Urinary bladder (tissue), 4 donors: Measurements from ENCODE around the gene MAEL. TPM values are rescaled to one million over a fixed set of nuclear protein-coding genes. Genes with fewer than 3 reads are reported as not detected.

Experiments used
- DNase-seq: peaks from one replicate; pipeline ENCODE4 v3.0.0-alpha.2; 2015; ENCODE audit errors: extremely low spot score
- H3K27ac ChIP-seq: one replicate; pipeline ENCODE4 v1.5.1; 2013; ENCODE audit warnings: low read depth, mild to moderate bottlenecking, moderate library complexity
- H3K36me3 ChIP-seq: one replicate; pipeline ENCODE4 v1.6.1; 2013; ENCODE audit warnings: mild to moderate bottlenecking, moderate library complexity; ENCODE audit not compliant: insufficient read depth
- H3K4me1 ChIP-seq: one replicate; pipeline ENCODE4 v1.6.1; 2013; ENCODE audit warnings: mild to moderate bottlenecking, moderate library complexity; ENCODE audit not compliant: insufficient read depth
- H3K4me3 ChIP-seq: one replicate; pipeline ENCODE4 v1.5.1; 2013; ENCODE audit warnings: low read depth, low read length
- WGBS: extraction: QIAGEN DNeasy Blood & Tissue Kit; methylation state at CpG from one replicate; pipeline ENCODE4 v1.1.7; 2013; 5-methylcytosine and 5-hydroxymethylcytosine counted together
- polyA plus RNA-seq: library from polyadenylated mRNA; stranded (reverse); fragments of 200-250 nt; gene quantifications from one replicate; pipeline ENCODE4 v1.2.3, GENCODE V29; 2013
- total RNA-seq: library from RNA; depleted of rRNA; stranded (reverse); fragments of >200 nt; gene quantifications from one replicate; pipeline ENCODE4 v1.2.3, GENCODE V29; 2014
- donor health status: healthy with polysubstance abuse.
- donor health status: healthy.

MAEL gene
- total RNA-seq (0.48 TPM), polyA plus RNA-seq (0.18 TPM)

DNA sequence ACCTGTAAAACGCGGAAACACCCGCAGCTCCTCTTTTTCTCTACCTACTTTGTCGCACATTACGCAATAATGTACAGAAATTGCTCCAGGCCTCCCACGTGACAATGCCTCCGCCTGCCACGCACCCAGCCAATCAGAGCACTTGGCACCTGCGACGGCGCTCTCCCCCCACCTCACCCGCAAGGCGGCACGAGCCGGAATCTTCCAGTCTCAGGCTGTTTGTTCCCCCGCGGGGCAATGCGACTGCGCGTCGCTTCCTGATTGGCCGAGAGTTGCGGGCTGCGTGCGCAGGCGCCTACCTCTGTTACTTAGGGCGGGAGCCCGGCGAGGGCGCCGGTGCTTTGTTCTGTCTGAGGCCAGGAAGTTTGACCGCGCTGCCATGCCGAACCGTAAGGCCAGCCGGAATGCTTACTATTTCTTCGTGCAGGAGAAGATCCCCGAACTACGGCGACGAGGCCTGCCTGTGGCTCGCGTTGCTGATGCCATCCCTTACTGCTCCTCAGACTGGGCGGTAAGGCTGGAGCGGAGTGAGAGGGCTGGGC lies at the start of gene MAEL:
MAEL (plus strand) TSS at position 307 of the 542 bp plus-strand sequence; CDS start at position 380, 73 bp downstream.
- Histone ChIP-seq H3K36me3 (no peaks in the 10 kb centered on the region), H3K27ac (no peak within 1 kb of the TSS), H3K4me1 (no peaks in the 10 kb centered on the region), H3K4me3 (no peak within 1 kb of the TSS)
- WGBS: 91% methylated on average over 45 of the region's 45 CpGs
- DNase-seq: no peak

DNA sequence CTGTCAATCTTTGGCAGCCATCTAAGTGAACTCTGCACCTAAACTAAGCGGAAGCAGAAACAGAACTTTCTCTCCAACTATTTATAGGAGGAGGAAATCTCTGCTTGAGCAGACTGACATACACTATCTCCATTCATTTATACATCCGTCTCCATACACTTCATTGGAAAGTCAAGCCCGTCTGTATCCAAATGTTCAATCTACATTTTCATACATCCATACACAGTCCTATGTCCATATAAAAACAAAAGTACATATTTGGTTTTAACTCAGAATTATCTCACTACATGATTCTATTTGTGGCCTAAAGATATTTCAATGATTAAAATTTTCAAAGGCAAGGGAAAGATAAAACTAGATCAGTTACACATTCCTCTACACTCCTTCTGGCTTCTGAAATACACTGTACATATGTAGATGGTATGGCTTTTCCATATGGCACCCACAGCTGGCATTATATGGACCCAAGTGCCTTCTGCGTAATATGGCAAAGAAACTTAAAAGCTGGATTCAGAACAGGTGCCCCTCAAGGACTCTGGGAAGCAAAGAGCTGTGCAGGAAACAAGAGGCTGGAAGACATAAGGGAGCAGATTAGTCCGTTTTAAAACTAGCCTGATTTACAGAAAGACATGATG lies 49.2 kb upstream of the MAEL start:
- Histone ChIP-seq H3K36me3 (no peaks in the 10 kb centered on the region), H3K27ac (no peak overlapping the region), H3K4me3 (no peak overlapping the region), H3K4me1 (no peaks in the 10 kb centered on the region)
- no peak for DNase-seq
- 88% methylated on average over 5 of the region's 5 CpGs for WGBS

DNA sequence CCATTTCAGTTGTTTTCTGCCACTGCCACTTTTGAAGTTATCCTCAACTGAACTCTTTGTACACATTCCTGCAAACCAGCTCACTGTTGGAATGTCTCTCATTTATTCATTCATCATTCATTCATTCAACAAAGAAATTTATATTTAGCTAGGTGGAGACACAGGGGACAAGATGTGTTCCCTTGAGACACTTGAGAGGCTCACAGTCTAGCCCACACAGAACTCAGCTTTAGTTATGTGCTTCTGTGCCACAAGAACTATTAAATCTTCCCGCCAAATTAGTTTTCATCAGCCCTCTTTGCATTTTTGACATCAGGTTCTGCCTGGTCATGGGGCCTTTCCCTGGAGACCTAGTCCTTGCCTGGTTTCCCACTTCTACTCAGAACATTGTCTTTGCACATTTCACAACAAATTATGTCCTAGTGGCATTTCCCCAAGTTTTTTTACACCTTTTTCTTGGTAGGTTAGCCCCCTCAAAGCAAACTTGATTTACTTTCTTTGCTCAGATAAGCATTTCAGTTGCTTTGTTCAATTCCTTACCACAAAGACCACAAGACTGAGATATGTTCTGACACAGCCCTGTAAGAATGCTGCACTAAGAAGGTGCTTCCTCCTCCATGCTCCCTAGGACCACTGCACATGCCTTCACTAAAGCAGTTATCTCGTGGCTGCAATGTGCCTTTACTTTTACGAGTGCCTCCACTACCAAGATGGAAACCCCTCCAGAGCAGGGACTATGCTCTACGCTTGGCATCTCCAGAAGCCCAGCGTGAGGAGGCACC lies 44.7 kb upstream of the MAEL start:
- Histone ChIP-seq H3K4me1 (no peaks in the 10 kb centered on the region), H3K36me3 (no peaks in the 10 kb centered on the region), H3K4me3 (no peak overlapping the region), H3K27ac (no peak overlapping the region)
- 78% methylated on average over 5 of the region's 5 CpGs for WGBS
- no peak for DNase-seq

DNA sequence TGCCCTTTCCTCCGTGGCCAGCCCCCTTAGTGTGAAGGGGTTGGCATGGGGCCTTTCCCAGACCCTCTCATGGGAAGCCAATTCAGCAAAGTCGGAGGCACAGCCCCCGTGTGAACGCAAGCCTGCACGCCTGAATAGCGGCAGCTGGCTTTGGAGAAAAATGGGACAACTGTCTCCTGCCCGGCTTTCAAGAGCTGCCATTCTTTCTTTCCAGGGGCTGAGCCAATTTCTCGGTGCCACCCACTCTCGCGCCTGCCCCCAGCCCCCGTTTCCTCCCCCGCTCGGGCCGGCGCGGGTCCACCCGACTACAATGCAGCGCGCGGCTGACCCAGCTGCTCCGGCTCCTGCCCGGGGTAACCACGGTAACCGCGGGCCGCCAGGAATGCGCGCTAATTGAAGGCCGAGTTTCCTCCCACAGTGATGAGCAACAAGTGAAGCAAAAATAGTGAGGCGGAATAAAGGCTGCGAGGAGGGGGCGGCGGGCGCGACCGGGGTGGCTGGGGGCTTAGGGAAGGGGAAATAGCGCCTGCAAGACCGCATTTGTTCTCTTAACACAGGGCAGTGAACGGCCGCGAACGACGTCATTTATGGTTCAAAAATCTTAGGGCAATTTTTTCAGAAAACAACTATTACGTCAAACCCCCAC lies 41.6 kb upstream of the MAEL start:
- peak; percentile 11 for DNase-seq
- H3K36me3 ChIP-seq: no peaks in the 10 kb centered on the region
- H3K4me3 ChIP-seq: no peak overlapping the region
- no peak overlapping the region for H3K27ac ChIP-seq
- WGBS: 7% methylated on average over 44 of the region's 44 CpGs
- H3K4me1 ChIP-seq: peaks cover 2% of the 10 kb centered on the region

DNA sequence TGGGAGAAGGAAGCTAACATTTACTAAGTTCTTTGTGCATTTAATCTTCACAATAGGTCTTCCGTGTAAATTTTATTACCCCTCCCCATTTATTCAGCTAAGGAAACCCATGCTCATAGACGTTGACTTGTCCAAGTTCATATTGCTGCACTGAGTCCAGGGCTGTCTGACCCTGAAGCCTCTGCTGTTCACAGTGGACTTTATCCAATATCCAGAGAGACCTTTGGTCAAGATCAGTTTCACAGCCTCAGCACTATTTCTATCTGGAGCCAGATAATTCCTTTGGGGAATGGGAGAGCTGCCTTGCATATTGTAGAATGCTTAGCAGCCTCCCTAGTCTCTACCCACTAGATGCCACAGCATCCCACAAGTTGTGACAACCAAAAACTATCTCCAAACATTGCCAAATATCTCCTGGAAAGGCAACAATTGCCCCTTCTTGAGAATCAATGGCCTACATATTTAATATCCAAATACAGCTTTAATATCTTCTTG lies 40.2 kb upstream of the MAEL start:
- WGBS: 84% methylated on average over 2 of the region's 2 CpGs

DNA sequence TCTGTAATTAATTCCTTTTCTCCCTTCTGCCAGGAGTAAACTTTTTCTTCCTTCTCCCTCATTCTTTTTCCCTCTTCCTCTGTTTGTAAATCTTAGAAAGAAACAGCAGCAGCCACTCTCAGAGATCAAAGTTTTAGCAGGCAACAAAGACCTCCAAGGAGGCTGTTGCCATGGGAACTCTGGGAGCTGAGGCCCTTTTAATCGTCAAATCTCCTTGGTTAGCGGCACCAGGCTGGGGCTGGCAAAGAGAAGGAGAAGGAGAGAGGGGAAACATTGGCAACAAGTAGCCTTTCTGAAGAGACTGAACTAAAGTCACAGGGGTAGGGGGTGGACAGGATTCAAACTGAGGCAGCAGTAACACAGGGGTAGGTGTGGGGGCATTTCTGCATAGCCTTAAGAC lies 38.9 kb upstream of the MAEL start:
- Histone ChIP-seq H3K27ac (no peak overlapping the region), H3K4me1 (peaks cover 2% of the 10 kb centered on the region), H3K4me3 (no peak overlapping the region), H3K36me3 (no peaks in the 10 kb centered on the region)
- 62% methylated on average over 2 of the region's 2 CpGs for WGBS
- DNase-seq: no peak

More for the DNA sequence above, 40.2 kb upstream of the MAEL start:
- H3K4me1 ChIP-seq: peaks cover 2% of the 10 kb centered on the region
- no peaks in the 10 kb centered on the region for H3K36me3 ChIP-seq
- H3K4me3 ChIP-seq: no peak overlapping the region
- DNase-seq: no peak
- H3K27ac ChIP-seq: no peak overlapping the region

DNA sequence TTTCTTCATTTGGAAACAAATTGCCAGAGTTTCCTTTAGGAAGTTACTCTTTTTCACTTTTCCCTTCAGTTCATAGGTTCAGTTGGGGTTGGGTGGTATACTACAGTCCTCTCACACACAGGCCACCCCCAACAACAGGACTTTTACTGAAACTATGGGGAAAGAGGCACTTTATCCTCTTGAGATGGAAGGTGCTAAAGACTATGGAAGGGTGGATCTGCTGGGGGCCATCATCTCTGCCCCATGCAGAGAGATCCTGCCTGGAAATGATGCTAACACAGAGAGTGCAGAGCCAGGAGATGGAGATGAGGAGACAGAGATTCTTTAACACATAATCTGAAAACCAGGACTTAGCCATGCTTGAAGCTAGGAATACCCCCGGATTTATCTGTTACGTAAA lies 38.0 kb upstream of the MAEL start:
- DNase-seq: no peak
- Histone ChIP-seq H3K4me3 (no peak overlapping the region), H3K27ac (no peak overlapping the region), H3K36me3 (no peaks in the 10 kb centered on the region), H3K4me1 (peaks cover 2% of the 10 kb centered on the region)
- WGBS: 46% methylated on average over 2 of the region's 2 CpGs

DNA sequence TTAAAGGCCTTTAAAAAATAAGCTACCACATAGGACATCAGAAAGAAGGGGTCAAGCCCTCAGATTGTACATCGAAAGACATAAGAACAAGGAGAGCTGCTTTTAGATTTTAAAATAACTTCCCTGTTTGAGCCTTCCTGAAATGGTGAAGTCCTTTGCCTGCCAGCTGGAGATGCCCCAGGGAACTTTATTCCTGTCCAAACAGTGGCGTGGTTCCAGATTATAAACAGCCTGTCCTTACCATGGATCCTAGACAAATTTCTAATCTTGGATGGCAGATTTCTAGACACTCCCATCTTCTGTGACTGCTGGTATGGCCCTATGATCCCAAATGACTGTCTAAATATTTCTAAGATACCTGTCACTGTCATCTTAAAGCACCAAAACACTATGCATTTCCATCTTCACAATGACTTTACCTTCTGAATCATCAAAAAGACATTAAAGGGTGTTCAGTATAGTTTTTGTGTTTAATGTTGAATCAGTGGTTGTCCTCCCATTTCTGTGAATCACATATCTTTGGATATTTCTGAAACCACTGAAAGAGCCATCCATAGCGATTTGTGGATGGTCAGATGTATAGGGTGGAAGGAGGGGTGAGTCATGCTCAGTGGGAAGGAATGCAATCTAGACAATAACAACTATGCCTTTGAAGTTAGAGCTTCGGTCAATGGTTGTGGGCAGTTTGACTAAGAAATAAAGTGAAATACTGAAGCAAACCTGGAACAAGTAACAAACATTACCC lies 36.9 kb upstream of the MAEL start:
- WGBS: 36% methylated on average over 4 of the region's 4 CpGs
- H3K4me3 ChIP-seq: no peak overlapping the region
- DNase-seq: no peak
- no peaks in the 10 kb centered on the region for H3K36me3 ChIP-seq
- peaks cover 2% of the 10 kb centered on the region for H3K4me1 ChIP-seq
- no peak overlapping the region for H3K27ac ChIP-seq

DNA sequence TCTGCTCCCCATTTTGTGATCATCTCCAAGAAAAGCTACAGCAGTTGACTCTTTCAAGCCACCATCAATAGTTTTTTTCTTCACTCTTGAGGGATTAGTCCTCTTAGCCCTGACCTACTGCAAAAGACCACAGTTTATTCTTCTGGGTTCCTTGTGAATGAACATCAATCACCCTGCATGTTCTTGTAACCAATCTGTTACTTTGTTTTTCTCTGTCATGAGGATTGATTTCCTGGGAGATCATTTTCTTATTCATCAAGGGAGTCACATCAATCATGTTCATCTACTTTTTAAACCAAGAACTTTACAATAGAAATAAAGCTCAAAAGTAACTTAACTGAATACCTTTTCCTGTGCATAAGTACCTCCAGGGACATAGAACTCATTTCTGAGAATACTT lies 35.6 kb upstream of the MAEL start:
- peaks cover 2% of the 10 kb centered on the region for H3K4me1 ChIP-seq
- no peak overlapping the region for H3K27ac ChIP-seq
- H3K36me3 ChIP-seq: no peaks in the 10 kb centered on the region
- H3K4me3 ChIP-seq: no peak overlapping the region
- DNase-seq: no peak

DNA sequence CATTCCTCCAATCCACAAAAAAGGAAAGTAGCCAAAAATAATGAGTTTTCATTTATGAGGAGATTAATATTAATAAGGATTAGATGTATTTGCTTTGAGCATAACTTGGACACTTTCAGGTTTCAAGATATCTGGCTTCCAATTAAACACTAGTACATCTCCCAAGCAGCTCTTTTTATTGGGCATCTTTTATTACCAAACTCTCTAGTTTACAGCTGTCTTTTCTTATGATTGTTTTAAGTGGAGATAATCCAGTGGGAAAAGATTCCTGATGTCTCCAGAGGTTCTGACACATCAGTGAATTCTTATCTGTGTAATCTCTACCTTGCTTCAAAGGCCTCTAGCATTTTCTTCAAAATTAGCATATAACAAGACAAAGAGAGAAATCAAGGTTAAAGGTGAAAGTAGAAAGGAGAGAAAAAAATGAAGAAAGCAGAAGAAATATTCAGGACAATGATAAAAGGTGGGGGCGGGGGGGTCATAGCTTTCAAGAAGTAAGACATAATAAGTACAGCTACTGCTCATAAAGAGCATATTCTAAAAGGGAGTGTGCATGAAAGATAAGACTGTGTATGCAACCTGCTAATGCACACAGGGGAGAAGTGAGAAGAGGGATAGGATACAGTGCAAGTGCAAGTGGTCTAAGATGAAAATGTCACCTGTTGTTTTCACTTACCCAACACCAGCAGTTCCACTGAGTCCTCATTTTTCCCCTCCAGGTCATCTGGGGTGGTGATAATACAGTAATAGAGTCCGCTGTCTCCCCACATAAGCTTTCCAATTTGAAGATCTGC lies 32.8 kb upstream of the MAEL start:
- no peak for DNase-seq
- no peak overlapping the region for H3K27ac ChIP-seq
- no peak overlapping the region for H3K4me3 ChIP-seq
- WGBS: 81% methylated on average over 2 of the region's 2 CpGs
- peaks cover 2% of the 10 kb centered on the region for H3K4me1 ChIP-seq
- H3K36me3 ChIP-seq: no peaks in the 10 kb centered on the region

DNA sequence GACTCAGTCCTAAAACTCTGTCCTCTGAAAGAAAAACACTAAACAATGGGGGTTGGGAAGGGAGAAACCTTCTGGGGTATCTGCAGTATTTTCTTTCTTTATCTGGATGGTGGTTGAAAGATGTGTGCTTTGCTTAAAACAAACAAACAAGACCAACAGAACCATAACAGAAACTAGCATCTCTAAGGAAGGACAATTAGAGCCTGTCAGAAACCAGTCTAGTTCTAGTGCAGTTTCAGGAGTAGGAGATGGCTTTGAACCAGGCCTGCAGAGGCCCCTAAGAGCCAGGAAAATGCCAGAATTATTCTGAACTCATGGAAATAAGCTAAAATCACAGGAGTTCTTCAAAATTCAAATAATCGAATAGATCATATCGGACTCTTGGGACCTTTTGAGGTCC lies 32.2 kb upstream of the MAEL start:
- no peak for DNase-seq
- 66% methylated on average over 2 of the region's 2 CpGs for WGBS
- Histone ChIP-seq H3K27ac (no peak overlapping the region), H3K4me3 (no peak overlapping the region), H3K4me1 (peaks cover 2% of the 10 kb centered on the region), H3K36me3 (no peaks in the 10 kb centered on the region)

DNA sequence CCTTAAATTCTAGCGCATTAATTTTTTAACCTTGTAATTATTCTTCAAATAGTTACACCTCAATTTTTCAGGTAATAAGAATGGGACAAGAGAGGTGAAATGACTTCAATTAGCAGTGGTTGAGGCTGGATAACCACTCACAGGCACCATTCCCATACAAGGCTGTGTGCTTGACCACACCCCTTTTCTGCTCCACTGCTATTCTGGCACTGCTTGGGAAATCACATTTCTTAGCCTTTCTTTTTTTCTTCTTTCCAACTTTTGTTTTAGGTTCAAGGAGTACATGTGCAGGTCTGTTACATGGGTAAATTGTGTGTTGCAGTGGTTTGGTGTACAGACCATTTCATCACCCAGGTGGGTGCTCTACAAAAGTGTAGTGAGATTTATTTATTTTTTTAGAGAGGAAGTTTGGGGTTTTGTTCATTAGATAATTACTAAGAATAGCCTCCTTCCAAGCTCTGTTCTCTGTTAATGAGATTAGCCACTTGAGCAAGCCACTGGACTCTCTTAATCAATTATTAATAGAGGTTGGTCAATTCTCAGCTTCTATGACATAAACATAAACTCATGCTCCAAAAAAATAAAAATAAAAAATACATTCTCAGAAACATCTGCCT lies 28.1 kb upstream of the MAEL start:
- Histone ChIP-seq H3K27ac (no peak overlapping the region), H3K36me3 (no peaks in the 10 kb centered on the region), H3K4me1 (no peaks in the 10 kb centered on the region), H3K4me3 (no peak overlapping the region)
- WGBS: 99% methylated on average over 1 of the region's 1 CpG
- no peak for DNase-seq
